ENCODE data around the gene CANT1. TPM values are rescaled to one million over a fixed set of nuclear protein-coding genes. Genes with fewer than 3 reads are reported as not detected.

Gene CANT1
- total and polyA plus RNA-seq, 2 of the 13 experiments (the other 11 are each of a cell fraction or from before 2014, with no cell fraction given): 34.1 to 42.1 TPM

DNA sequence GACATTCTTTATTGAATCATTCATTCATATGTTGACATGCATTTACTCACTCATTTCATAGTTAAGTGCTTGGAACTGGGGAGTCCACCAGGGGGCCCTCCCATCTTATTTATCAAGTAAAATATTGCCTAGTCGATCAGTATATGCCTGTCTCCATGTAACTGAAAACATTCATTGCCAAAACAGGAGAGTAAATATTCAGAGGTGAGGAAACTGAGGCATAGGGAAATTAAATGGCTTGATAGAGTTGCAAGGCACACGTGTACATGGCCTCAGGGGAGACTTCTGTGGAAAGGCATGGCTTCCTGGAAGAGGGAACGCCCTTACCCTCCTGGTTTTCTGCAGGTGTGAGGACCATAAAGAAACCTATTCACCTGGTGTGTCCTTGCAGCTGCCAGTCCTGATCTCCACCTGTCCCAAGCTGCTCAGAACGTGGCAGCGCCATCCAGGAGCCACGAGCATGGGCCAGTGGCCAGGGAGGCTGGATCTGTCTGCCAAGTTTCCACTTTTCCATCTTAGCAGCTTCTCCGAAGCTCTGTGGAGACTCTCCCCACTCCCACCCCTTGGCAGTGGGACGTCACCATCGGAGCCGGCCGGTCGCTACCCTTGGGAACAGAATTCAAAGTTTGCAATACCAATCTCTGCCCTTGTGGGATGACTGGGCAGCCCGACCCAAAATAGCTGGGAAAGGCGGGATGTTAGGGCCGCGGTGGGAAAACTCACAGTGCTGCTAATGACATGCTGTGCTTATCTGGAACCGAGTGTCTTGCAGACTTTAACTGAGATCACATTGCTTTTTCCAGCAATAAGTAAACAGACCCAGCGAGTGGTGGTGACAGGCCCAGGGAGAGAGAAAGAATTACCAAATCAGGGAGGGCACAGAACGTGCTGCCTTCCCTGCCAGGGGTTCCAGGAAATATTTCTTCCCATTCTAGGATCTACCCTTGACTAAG is 10.3 kb upstream of the CANT1 start (continued):
- TF ChIP-seq, protein P1, sequence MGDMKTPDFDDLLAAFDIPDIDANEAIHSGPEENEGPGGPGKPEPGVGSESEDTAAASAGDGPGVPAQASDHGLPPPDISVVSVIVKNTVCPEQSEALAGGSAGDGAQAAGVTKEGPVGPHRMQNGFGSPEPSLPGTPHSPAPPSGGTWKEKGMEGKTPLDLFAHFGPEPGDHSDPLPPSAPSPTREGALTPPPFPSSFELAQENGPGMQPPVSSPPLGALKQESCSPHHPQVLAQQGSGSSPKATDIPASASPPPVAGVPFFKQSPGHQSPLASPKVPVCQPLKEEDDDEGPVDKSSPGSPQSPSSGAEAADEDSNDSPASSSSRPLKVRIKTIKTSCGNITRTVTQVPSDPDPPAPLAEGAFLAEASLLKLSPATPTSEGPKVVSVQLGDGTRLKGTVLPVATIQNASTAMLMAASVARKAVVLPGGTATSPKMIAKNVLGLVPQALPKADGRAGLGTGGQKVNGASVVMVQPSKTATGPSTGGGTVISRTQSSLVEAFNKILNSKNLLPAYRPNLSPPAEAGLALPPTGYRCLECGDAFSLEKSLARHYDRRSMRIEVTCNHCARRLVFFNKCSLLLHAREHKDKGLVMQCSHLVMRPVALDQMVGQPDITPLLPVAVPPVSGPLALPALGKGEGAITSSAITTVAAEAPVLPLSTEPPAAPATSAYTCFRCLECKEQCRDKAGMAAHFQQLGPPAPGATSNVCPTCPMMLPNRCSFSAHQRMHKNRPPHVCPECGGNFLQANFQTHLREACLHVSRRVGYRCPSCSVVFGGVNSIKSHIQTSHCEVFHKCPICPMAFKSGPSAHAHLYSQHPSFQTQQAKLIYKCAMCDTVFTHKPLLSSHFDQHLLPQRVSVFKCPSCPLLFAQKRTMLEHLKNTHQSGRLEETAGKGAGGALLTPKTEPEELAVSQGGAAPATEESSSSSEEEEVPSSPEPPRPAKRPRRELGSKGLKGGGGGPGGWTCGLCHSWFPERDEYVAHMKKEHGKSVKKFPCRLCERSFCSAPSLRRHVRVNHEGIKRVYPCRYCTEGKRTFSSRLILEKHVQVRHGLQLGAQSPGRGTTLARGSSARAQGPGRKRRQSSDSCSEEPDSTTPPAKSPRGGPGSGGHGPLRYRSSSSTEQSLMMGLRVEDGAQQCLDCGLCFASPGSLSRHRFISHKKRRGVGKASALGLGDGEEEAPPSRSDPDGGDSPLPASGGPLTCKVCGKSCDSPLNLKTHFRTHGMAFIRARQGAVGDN (CRISPR knock-in tag; IDR thresholded peaks at IDR 0.05): peak; percentile 55
- TF ChIP-seq, protein P2, sequence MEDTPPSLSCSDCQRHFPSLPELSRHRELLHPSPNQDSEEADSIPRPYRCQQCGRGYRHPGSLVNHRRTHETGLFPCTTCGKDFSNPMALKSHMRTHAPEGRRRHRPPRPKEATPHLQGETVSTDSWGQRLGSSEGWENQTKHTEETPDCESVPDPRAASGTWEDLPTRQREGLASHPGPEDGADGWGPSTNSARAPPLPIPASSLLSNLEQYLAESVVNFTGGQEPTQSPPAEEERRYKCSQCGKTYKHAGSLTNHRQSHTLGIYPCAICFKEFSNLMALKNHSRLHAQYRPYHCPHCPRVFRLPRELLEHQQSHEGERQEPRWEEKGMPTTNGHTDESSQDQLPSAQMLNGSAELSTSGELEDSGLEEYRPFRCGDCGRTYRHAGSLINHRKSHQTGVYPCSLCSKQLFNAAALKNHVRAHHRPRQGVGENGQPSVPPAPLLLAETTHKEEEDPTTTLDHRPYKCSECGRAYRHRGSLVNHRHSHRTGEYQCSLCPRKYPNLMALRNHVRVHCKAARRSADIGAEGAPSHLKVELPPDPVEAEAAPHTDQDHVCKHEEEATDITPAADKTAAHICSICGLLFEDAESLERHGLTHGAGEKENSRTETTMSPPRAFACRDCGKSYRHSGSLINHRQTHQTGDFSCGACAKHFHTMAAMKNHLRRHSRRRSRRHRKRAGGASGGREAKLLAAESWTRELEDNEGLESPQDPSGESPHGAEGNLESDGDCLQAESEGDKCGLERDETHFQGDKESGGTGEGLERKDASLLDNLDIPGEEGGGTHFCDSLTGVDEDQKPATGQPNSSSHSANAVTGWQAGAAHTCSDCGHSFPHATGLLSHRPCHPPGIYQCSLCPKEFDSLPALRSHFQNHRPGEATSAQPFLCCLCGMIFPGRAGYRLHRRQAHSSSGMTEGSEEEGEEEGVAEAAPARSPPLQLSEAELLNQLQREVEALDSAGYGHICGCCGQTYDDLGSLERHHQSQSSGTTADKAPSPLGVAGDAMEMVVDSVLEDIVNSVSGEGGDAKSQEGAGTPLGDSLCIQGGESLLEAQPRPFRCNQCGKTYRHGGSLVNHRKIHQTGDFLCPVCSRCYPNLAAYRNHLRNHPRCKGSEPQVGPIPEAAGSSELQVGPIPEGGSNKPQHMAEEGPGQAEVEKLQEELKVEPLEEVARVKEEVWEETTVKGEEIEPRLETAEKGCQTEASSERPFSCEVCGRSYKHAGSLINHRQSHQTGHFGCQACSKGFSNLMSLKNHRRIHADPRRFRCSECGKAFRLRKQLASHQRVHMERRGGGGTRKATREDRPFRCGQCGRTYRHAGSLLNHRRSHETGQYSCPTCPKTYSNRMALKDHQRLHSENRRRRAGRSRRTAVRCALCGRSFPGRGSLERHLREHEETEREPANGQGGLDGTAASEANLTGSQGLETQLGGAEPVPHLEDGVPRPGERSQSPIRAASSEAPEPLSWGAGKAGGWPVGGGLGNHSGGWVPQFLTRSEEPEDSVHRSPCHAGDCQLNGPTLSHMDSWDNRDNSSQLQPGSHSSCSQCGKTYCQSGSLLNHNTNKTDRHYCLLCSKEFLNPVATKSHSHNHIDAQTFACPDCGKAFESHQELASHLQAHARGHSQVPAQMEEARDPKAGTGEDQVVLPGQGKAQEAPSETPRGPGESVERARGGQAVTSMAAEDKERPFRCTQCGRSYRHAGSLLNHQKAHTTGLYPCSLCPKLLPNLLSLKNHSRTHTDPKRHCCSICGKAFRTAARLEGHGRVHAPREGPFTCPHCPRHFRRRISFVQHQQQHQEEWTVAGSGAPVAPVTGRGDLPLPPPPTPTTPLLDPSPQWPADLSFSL (CRISPR knock-in tag; IDR thresholded peaks at IDR 0.05): no peak
- peak; percentile 39 for TF ChIP-seq TEAD3 (CRISPR knock-in tag; optimal IDR thresholded peaks at IDR 0.05; ENCODE audit: borderline replicate concordance)
- no peak for TF ChIP-seq ZEB1 (IDR thresholded peaks at IDR 0.05; ENCODE audit: insufficient replicate concordance, low read depth)
- TF ChIP-seq, protein P3, sequence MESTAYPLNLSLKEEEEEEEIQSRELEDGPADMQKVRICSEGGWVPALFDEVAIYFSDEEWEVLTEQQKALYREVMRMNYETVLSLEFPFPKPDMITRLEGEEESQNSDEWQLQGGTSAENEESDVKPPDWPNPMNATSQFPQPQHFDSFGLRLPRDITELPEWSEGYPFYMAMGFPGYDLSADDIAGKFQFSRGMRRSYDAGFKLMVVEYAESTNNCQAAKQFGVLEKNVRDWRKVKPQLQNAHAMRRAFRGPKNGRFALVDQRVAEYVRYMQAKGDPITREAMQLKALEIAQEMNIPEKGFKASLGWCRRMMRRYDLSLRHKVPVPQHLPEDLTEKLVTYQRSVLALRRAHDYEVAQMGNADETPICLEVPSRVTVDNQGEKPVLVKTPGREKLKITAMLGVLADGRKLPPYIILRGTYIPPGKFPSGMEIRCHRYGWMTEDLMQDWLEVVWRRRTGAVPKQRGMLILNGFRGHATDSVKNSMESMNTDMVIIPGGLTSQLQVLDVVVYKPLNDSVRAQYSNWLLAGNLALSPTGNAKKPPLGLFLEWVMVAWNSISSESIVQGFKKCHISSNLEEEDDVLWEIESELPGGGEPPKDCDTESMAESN (CRISPR knock-in tag; conservative IDR thresholded peaks at IDR 0.05): no peak
- no peak for TF ChIP-seq HHEX (CRISPR knock-in tag; IDR thresholded peaks at IDR 0.05)
- no peak for TF ChIP-seq MAFK (conservative IDR thresholded peaks at IDR 0.05 in 1 of 2, IDR thresholded peaks at IDR 0.05 in 1 of 2; ENCODE audit: low read length in 2 of 2)
- no peak for TF ChIP-seq SIN3A (IDR thresholded peaks at IDR 0.05; ENCODE audit: borderline replicate concordance, low read depth, low read length)
- TF ChIP-seq, protein P4, sequence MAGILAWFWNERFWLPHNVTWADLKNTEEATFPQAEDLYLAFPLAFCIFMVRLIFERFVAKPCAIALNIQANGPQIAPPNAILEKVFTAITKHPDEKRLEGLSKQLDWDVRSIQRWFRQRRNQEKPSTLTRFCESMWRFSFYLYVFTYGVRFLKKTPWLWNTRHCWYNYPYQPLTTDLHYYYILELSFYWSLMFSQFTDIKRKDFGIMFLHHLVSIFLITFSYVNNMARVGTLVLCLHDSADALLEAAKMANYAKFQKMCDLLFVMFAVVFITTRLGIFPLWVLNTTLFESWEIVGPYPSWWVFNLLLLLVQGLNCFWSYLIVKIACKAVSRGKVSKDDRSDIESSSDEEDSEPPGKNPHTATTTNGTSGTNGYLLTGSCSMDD (CRISPR knock-in tag; IDR thresholded peaks at IDR 0.05): no peak
- TF ChIP-seq AGO2 (optimal IDR thresholded peaks at IDR 0.05; ENCODE audit: low read depth, low read length): peak; percentile 73
- no peak for TF ChIP-seq ARID2 (CRISPR knock-in tag; IDR thresholded peaks at IDR 0.05; ENCODE audit: borderline replicate concordance)
- TF ChIP-seq IRF2 (CRISPR knock-in tag; IDR thresholded peaks at IDR 0.05): no peak
- TF ChIP-seq BRCA1 (CRISPR knock-in tag; IDR thresholded peaks at IDR 0.05): no peak
- TF ChIP-seq SATB2 (CRISPR knock-in tag; IDR thresholded peaks at IDR 0.05): no peak
- TF ChIP-seq ZC3H13 (CRISPR knock-in tag; IDR thresholded peaks at IDR 0.05): no peak
